ENCODE data around the gene POLDIP2. TPM values are rescaled to one million over a fixed set of nuclear protein-coding genes. Genes with fewer than 3 reads are reported as not detected.

Gene POLDIP2
- total and polyA plus RNA-seq, 10 of the 15 experiments (the other 5 are each of a cell fraction or from before 2014, with no cell fraction given): 22.8 to 196 (median 121) TPM

DNA sequence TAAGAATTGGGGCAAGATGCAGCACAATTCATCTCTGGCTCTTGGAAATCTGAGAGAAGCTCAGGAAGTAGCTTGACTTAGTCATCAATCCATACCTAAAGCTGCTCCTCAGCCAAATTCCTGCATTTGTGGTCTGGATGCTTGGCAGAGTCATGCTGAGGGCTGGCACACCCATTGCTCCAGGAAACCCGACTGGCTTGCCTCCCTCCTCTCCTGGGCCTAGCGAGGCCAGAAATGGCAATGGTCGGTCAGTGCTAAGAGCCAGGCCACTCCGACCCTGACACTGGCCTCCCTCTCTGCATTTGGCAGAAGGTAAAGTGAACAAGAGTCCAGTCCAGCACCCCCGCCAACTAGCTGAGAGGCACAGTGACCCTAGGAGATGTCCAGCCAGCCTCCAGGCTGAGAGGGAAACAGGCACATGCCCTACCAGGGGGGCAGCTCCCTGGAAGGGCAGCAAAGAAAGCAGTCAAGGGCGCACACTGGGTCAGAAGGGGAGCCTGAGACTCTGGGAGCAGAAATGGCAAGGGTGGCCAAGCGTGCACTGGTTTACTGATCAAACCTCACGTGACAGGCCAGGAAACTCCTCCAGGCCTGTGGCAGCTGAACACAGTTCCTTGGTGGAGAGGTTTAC, 10.0 kb downstream of the POLDIP2 start:
- ChIA-PET RAD21 (ENCODE audit: unreplicated experiment) (no interaction called here), POLR2A (no interaction called here), SMC1A (ENCODE audit: uncharacterized antibody, unreplicated experiment) (interaction anchor here (1.4 kb wide), 1 partner anchor 12 kb away, joined by 3 read pairs; the partner anchor contains the start of genes IFT20 and TNFAIP1), CTCF (interaction anchor here (0.7 to 1.2 kb wide), 2 partner anchors 12 to 198 kb away, joined by 3 to 7 read pairs; partner anchors contain the start of genes IFT20 and TNFAIP1)
- Histone ChIP-seq H3K9ac (ENCODE audit: control insufficient read depth, insufficient read depth, low read length) (no peak overlapping the region), H4K20me1 (ENCODE audit: control insufficient read depth, insufficient read depth) (no peaks in the 10 kb centered on the region), H3K27me3 (replicated peaks in 1 of 2; ENCODE audit: control insufficient read depth in 2 of 2, insufficient read depth in 2 of 2, low read length in 1 of 2) (no peaks in the 10 kb centered on the region), H3K9me3 (replicated peaks; ENCODE audit: control insufficient read depth, insufficient read depth, low read length) (no peaks in the 10 kb centered on the region), H2AFZ (ENCODE audit: control insufficient read depth, low read depth, low read length) (no peak overlapping the region), H3K79me2 (ENCODE audit: control insufficient read depth, insufficient read depth, low read length) (no peaks in the 10 kb centered on the region), H3K36me3 (ENCODE audit: control insufficient read depth in 2 of 2, insufficient read depth in 2 of 2, low read length in 1 of 2) (peaks cover 18 to 26% of the 10 kb centered on the region in 2 experiments), H3K4me3 (no peak overlapping the region), H3K4me1 (ENCODE audit: control insufficient read depth, insufficient read depth, low read length) (no peaks in the 10 kb centered on the region), H3K4me2 (ENCODE audit: control insufficient read depth, insufficient read depth) (no peak overlapping the region), H3K27ac (ENCODE audit: control insufficient read depth, insufficient read depth) (no peak overlapping the region)
- 90% methylated on average over 8 of the region's 8 CpGs for WGBS (ENCODE audit: insufficient coverage, insufficient replicate concordance, low lambda C conversion rate, missing lambda C conversion rate)
- no peak for FAIRE-seq
- intact Hi-C loops (cut with micrococcal nuclease; ENCODE audit: unreplicated experiment): no loop called here
- no peak for ATAC-seq
- DNase-seq (ENCODE audit: low read depth, low spot score): no peak
- BruUV-seq (replicated peaks): TSS peak; percentile 42
- in situ Hi-C loops (cut with MboI): no loop called here
- TF ChIP-seq, protein P1, sequence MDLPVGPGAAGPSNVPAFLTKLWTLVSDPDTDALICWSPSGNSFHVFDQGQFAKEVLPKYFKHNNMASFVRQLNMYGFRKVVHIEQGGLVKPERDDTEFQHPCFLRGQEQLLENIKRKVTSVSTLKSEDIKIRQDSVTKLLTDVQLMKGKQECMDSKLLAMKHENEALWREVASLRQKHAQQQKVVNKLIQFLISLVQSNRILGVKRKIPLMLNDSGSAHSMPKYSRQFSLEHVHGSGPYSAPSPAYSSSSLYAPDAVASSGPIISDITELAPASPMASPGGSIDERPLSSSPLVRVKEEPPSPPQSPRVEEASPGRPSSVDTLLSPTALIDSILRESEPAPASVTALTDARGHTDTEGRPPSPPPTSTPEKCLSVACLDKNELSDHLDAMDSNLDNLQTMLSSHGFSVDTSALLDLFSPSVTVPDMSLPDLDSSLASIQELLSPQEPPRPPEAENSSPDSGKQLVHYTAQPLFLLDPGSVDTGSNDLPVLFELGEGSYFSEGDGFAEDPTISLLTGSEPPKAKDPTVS (IDR thresholded peaks at IDR 0.05; ENCODE audit: low read depth, low read length): no peak
- TF ChIP-seq POLR2A (IDR thresholded peaks at IDR 0.05; ENCODE audit: low read depth, low read length) (peak; percentile 57), TCF3 (IDR thresholded peaks at IDR 0.05; ENCODE audit: borderline replicate concordance, insufficient read depth, low read depth, low read length) (no peak), KAT2A (conservative IDR thresholded peaks at IDR 0.05; ENCODE audit: control insufficient read depth, low read depth, low read length) (no peak), SPI1 (IDR thresholded peaks at IDR 0.05; ENCODE audit: borderline replicate concordance, insufficient read depth, low read depth, low read length) (no peak)
- TF ChIP-seq, protein P2, sequence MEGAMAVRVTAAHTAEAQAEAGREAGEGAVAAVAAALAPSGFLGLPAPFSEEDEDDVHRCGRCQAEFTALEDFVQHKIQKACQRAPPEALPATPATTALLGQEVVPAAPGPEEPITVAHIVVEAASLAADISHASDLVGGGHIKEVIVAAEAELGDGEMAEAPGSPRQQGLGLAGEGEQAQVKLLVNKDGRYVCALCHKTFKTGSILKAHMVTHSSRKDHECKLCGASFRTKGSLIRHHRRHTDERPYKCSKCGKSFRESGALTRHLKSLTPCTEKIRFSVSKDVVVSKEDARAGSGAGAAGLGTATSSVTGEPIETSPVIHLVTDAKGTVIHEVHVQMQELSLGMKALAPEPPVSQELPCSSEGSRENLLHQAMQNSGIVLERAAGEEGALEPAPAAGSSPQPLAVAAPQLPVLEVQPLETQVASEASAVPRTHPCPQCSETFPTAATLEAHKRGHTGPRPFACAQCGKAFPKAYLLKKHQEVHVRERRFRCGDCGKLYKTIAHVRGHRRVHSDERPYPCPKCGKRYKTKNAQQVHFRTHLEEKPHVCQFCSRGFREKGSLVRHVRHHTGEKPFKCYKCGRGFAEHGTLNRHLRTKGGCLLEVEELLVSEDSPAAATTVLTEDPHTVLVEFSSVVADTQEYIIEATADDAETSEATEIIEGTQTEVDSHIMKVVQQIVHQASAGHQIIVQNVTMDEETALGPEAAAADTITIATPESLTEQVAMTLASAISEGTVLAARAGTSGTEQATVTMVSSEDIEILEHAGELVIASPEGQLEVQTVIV (IDR thresholded peaks at IDR 0.05; ENCODE audit: borderline replicate concordance, partially characterized antibody): no peak
- TF ChIP-seq, protein P3, sequence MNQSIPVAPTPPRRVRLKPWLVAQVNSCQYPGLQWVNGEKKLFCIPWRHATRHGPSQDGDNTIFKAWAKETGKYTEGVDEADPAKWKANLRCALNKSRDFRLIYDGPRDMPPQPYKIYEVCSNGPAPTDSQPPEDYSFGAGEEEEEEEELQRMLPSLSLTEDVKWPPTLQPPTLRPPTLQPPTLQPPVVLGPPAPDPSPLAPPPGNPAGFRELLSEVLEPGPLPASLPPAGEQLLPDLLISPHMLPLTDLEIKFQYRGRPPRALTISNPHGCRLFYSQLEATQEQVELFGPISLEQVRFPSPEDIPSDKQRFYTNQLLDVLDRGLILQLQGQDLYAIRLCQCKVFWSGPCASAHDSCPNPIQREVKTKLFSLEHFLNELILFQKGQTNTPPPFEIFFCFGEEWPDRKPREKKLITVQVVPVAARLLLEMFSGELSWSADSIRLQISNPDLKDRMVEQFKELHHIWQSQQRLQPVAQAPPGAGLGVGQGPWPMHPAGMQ (IDR thresholded peaks at IDR 0.05; ENCODE audit: borderline replicate concordance): no peak
- TF ChIP-seq, protein P4, sequence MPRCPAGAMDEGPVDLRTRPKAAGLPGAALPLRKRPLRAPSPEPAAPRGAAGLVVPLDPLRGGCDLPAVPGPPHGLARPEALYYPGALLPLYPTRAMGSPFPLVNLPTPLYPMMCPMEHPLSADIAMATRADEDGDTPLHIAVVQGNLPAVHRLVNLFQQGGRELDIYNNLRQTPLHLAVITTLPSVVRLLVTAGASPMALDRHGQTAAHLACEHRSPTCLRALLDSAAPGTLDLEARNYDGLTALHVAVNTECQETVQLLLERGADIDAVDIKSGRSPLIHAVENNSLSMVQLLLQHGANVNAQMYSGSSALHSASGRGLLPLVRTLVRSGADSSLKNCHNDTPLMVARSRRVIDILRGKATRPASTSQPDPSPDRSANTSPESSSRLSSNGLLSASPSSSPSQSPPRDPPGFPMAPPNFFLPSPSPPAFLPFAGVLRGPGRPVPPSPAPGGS (IDR thresholded peaks at IDR 0.05; ENCODE audit: borderline replicate concordance, insufficient read depth, low read depth, low read length, poor library complexity, severe bottlenecking): no peak
- TF ChIP-seq, protein P5, sequence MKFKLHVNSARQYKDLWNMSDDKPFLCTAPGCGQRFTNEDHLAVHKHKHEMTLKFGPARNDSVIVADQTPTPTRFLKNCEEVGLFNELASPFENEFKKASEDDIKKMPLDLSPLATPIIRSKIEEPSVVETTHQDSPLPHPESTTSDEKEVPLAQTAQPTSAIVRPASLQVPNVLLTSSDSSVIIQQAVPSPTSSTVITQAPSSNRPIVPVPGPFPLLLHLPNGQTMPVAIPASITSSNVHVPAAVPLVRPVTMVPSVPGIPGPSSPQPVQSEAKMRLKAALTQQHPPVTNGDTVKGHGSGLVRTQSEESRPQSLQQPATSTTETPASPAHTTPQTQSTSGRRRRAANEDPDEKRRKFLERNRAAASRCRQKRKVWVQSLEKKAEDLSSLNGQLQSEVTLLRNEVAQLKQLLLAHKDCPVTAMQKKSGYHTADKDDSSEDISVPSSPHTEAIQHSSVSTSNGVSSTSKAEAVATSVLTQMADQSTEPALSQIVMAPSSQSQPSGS (IDR thresholded peaks at IDR 0.05; ENCODE audit: low read length): no peak

All from GM12878 (cell line).